GM19455 (cell line): ENCODE data around the gene LILRA2.
"Not testable (repeated sequence)": the region's sequence is repeated elsewhere in the genome, so short reads cannot be mapped to it uniquely, and the experiment has no call there.

ENCODE experiments used
- ATAC-seq: cut with Tn5 transposase; IDR thresholded peaks from one replicate; pipeline ENCODE4 v1.9.1; 2021; ENCODE audit not compliant: unreplicated experiment

The LILRA2 gene

DNA sequence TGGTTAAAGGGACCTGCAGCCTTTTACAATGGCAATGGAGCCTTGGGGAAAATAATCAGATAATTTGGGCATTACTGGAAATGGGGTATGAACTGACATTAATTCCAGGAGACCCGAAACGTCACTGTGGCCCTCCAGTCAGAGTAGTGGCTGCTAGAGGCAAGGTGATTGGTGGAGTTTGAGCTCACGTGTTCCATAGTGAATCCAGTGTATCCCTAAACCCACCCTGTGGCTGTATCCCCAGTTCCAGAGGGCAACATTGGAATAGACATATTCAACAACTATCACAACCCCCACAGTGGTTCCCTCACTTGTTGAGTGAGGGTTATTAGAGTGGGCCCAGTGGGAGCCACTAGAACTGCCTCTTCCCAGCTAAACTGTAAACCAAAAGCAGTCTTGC is 3.3 kb upstream of the LILRA2 start:
- no peak for ATAC-seq

DNA sequence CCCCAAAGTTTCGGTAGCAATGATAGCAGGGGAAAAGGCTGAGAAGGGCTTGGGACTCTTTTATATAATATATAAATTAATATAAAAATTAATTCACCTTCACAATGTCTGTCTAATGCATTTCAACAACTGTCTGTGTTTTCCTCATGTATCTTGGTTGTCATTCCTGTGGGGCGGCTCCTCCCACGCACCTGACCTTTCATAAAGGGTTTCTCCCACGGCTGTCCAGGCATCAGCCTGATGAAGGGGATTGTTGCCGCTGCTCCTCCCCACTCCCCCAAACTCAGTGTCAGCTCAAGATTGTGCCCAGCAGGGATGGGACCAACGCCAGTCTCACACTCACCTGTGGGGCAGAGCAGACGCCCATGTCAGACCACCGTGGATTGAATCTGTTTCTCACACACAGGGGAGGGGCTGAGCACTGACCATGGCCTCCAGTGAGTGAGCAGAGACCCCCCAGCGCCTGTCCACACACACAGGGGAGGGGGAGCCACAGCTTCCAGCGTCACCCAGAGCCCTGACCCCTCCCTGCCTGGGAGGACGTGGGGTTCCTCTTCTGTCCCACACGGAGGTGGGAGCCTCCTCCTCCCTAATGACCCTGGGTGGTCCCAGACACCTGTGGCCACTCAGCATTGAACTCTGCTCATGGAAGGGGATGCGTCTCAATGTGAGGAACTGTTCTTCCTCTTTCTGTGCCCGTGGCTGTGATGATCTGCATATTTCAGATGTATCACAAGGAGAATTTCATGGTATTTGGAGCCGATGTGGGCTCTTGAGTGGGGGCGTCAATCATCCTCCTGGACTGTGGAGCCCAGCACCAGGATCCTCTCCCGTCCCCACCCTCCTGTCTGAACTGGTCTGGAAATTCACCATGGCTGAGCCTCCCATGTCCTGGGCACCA is 1.6 kb upstream of the LILRA2 start:
- not testable (repeated sequence) for ATAC-seq

DNA sequence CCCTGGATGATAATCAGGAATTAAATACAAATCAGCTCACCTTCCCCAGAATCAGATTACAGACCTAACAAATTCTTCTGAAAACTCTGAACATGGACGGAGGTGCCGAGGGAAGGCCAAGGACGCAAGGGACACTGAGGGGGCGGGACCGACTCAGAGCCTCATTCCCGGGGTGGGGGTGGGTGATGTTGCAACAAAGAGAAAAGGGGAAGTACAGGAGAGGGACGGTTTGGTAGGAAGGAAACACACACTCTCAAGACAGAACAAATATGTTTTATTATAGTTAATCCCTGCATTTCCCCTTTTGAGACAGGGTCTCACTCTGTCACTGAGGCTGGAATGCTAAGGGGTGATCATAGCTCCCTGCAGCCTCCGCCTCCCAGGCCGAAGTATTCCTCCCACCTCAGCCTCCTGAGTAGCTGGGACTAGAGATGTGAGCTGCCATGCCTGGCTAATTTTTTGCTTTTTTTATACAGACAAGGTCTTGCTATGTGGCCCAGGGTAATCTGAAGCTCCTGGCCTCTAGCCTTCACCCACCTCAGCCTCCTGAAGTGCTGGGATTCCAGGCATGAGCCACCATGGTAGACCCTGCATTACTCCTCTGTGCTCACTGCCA is 786 bp upstream of the LILRA2 start:
- ATAC-seq = no peak

DNA sequence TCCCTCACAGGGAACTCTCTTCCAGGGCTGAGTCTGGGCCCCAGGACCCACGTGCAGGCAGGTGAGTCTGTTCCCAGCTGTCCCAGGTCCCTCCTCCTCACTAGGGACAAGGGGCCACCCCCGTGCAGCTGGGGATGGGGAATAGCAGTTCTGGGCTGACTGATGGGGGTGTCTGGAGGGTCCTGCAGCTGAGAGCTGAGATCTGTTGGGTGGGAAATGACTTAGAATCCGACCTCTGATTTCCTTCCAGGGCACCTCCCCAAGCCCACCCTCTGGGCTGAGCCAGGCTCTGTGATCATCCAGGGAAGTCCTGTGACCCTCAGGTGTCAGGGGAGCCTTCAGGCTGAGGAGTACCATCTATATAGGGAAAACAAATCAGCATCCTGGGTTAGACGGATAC is 461 bp downstream of the LILRA2 start:
- no peak for ATAC-seq

DNA sequence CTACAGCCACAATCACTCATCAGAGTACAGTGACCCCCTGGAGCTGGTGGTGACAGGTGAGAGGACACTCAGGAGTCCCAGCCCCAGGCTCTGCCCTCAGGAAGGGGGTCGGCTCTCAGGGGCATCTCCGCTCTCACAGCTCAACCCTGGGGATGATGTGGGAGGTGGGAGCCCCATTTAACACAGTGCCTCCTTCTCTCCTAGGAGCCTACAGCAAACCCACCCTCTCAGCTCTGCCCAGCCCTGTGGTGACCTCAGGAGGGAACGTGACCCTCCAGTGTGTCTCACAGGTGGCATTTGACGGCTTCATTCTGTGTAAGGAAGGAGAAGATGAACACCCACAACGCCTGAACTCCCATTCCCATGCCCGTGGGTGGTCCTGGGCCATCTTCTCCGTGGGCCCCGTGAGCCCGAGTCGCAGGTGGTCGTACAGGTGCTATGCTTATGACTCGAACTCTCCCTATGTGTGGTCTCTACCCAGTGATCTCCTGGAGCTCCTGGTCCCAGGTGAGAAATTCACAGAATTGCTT is 1.0 kb downstream of the LILRA2 start:
- no peak for ATAC-seq

DNA sequence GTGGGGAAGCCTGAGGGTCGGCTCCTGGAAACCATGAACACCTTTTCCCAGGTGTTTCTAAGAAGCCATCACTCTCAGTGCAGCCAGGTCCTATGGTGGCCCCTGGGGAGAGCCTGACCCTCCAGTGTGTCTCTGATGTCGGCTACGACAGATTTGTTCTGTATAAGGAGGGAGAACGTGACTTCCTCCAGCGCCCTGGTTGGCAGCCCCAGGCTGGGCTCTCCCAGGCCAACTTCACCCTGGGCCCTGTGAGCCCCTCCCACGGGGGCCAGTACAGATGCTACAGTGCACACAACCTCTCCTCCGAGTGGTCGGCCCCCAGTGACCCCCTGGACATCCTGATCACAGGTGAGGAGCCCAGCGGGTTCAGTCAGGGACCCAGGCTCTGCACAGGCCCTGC is 1.6 kb downstream of the LILRA2 start:
- ATAC-seq = not testable (repeated sequence)

DNA sequence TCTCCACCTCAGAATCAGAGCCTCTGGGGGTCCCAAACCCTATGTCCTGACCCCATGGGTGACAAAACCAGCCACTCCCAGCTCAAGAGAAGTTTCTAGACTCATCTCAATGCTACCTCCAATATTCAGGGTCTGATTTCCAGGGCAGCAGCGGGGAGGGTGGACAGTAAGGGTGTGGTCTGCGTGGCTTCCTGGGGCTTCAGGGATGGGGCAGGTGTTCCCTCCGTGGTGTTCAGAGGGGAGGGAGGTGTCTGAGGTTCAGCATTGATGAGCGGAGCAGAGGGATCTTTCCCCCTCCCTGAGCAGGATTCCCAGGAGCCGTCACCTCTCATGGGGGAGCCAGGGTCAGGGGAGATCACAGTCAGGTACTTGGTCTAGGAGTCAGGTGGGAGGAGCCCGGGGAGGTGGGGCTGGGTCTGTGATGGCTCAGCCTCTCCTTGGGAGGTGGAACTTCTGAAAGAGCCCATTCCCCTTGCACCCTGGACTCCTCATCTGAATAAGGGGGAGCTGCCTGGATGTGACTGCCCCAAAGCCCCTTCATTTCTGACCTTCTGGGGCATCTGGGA is 2.9 kb downstream of the LILRA2 start:
- ATAC-seq = no peak

DNA sequence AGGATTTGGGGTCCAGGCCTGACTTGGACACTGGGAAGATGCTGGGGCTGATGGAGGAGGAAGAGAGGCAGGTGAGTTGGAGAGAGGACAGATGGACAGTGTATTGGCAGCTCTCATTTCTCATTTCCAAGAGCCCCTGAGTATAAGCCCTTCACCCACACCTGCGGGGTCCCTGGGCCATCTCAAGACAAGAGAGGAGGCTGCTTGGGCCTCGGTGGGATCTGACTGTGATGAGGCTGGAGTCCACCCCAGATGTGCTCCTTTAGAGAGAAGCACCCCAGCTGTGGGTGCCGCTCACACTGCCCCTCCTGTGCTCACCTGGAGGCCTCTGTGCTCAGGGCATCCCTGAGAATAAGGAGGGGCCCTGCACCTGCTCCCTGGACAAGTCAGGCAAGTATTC is 3.7 kb downstream of the LILRA2 start:
- no peak for ATAC-seq

DNA sequence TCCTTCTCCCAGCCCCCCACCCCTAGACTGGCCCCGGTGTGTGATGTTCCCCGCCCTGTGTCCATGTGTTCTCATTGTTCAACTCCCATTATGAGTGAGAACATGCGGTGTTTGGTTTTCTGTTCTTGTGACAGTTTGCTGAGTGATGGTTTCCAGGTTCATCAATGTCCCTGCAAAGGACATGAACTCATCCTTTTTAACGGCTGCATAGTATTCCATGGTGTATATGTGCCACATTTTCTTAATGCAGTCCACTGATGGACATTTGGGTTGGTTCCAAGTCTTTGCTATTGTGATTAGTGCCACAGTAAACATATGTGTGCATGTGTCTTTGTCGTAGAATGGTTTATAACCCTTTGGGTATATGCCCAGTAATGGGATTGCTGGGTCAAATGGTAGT is 4.7 kb downstream of the LILRA2 start:
- ATAC-seq = not testable (repeated sequence)

DNA sequence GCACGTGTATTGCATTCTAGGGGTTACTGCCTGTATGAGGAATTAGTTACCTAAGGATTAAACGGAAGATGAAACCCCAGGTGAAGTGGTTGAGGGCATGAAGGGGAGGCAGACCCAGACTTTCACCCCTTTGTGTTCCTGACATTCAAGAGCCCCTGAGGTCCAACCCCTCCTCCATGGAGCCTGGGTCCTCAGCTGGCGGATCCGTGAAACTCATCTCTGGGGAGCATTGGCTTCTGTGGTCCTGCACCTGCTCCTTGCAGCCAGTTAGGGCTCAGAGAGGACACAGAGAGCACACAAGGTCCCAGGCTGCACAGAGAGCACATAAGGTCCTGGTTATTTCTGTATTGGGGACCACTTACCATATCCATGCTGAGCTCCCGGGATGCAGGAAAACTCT is 12.8 kb downstream of the LILRA2 start:
- no peak for ATAC-seq

DNA sequence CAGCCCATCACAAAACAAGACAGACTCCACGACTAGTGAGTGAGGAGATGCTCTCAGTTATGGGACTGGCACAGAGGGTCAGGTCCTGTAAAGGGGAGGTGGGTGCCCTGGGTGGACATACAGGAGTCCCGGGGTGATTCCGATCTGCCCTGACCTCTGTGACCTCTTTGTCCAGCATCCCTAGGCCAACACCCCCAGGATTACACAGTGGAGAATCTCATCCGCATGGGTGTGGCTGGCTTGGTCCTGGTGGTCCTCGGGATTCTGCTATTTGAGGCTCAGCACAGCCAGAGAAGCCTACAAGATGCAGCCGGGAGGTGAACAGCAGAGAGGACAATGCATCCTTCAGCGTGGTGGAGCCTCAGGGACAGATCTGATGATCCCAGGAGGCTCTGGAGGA is 13.4 kb downstream of the LILRA2 start:
- no peak for ATAC-seq

DNA sequence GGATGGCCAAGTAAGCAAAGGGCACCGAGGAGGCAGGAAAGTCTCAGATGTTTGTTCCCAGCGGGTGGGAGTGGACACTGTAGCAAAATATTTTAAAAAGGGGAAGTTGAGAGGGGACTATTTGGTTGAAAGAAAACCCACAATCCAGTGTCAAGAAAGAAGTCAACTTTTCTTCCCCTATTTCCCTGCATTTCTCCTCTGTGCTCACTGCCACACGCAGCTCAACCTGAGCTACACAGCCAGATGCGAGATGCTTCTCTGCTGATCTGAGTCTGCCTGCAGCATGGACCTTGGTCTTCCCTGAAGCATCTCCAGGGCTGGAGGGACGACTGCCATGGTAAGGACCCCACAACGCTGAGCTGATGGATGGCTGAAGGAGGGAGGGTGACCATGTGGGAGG is 19.9 kb downstream of the LILRA2 start, which contains the start of gene LILRA1:
TSS of gene LILRA1 (plus strand) at position 188 of the 400 bp plus-strand sequence. CDS start 613 bp downstream, outside the sequence.
- not testable (repeated sequence) for ATAC-seq

DNA sequence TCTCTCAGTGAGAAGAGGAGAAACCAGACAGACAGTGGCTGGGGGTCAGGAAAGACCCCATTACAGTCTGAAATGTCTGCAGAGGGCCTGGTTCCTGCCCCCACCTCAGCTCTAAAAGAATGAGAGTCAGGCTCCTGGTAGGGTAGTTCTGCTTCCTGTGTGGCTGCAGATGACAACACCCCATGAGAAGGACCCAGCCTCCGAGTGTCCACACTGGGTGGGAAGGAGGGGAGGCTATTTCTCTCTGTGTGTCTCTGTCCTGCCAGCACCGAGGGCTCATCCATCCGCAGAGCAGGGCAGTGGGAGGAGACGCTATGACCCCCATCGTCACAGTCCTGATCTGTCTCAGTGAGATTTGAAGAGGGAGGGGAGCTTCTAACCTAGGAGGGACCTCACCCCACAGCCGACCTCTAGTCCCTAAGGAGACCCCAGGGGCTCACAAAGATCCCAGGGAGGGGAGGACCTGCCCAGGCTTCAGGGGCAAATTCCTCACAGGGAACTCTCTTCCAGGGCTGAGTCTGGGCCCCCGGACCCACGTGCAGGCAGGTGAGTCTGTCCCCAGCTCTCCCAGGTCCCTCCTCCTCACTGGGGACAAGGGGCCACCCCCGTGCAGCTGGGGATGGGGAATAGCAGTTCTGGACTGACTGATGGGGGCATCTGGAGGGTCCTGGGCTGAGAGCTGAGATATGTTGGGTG is 20.5 kb downstream of the LILRA2 start:
- ATAC-seq = not testable (repeated sequence)

DNA sequence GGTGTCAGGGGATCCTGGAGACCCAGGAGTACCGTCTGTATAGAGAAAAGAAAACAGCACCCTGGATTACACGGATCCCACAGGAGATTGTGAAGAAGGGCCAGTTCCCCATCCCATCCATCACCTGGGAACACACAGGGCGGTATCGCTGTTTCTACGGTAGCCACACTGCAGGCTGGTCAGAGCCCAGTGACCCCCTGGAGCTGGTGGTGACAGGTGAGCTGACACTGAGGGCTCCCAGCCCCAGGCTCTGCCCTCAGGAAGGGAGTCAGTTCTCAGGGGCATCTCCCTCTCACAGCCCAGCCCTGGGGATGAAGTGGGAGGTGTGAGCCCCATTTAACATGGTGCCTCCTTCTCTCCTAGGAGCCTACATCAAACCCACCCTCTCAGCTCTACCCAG is 21.1 kb downstream of the LILRA2 start:
- no peak for ATAC-seq

DNA sequence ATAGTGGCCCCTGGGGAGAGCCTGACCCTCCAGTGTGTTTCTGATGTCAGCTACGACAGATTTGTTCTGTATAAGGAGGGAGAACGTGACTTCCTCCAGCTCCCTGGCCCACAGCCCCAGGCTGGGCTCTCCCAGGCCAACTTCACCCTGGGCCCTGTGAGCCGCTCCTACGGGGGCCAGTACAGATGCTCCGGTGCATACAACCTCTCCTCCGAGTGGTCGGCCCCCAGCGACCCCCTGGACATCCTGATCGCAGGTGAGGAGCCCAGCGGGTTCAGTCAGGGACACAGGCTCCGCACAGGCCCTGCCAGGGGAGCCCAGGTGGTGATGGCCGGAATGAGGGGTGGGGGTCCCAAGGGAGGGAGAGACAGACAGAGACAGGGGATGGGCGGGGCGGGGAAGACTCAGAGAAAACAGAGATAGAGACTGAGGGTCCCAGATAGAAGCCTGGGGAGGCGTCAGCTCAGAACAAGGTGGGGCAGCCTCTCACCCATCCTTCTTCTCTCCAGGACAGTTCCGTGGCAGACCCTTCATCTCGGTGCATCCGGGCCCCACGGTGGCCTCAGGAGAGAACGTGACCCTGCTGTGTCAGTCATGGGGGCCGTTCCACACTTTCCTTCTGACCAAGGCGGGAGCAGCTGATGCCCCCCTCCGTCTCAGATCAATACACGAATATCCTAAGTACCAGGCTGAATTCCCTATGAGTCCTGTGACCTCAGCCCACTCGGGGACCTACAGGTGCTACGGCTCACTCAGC is 22.3 kb downstream of the LILRA2 start:
- not testable (repeated sequence) for ATAC-seq

DNA sequence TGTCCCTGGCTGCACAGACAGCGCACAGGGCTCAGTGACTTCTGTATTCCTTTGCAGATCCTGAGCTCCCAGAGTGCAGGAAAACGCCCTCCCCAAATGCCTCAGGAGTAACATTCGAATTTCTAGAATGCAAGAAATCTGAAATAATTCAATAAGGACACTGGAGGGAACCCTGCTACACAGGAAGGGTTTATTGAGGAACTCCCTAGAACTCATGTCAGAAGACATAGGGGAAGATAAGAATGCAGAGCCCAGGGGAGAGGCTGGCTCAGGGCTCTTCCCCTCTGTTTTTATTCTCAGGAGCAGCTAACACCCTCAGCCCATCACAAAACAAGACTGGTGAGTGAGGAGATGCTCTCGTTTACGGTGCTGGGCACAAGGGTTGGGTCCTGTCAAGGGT is 26.6 kb downstream of the LILRA2 start:
- ATAC-seq = no peak

DNA sequence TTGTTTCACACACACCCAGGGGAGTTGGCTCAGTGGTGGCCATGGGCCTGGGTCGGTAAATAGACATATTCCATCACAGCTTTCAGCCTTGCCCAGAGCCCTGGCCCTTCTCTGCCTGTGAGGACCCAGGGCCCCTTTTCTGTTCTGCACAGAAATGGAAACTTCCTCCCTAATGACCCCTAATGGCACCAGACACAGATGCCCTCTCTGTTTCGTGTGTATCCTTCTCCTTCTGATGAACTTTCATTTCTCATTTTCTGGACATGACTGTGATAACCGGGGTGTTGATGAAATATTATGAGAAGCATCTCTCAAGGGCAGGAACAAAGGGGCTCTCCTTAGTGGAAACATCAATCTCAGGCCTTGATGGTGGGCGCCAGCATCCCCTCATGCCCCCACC is 32.6 kb downstream of the LILRA2 start:
- ATAC-seq = no peak

DNA sequence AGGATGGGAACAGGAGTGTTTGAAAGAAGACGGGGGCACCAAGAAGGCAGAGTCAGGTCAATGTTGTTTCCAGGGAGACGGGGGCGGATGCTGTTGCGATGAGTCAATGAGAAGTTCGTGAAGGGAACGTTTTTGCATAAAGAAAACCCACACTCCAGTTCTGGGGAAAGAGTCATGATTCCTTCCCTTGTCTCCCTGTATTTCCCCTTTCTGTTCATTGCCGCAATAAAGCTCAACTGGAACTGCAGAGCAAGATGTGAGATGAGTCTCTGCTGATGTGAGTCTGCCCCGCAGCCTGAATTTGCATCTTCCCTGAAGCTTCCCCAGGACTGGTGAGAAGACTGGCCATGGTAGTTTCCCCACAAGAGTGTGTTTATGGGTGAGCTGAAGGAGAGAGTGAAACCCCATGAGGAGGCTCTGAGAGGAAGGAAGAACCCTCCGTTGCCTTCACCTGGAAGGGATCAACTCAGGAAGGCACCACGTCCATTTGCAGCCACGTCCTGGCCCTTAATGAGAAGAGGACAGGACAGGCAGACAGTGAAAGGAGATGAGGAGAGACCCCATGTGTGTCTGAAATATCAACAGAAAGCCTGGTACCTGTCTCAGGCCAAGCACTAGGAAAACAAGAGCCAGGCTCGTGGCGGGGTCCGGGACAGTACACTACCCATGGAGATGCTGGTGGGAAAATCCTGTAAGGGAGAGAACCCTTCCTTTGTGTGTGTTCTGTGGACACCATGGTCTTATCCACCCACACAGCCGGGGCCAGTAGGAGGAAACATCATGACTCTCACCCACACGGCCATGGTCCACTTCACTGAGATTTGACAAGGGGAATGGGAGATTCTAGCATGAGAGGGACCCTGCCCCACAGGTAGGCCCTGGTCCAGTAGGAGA is 33.5 kb downstream of the LILRA2 start:
- no peak for ATAC-seq

DNA sequence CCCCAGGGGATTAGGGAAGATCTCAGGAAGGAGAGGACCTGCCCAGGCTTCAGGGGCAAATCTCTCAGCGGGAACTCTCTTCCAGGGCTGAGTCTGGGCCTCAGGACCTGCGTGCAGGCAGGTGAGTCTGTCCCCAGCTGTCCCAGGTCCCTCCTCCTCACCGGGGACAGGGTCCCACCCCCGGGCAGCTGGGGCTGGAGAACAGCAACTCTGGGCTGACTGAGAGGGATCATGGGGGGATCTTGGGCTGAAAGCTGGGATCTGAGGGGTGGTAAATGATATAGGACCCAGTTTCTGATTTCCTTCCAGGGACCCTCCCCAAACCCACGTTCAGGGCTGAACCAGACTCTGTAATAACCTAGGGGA is 34.2 kb downstream of the LILRA2 start:
- no peak for ATAC-seq

DNA sequence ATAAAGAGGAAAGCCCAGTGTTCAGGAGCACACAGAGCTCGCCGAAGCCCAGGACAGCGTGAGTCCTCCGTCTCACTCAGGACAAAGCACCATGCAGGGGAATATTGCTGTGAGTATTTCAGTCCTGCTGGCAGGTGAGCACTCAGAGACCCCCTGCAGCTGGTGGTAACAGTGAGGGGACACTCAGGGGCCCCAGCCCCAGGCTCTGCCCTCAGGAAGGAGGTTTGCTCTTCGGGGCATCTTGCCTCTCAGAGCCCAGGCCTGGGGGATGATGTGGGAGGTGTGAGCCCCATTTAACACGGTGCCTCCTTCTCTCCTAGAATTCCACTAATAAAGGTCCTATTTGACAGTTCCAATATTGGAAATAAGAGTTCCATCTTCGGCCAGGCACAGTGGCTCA is 34.6 kb downstream of the LILRA2 start:
- no peak for ATAC-seq
